Activated T-helper 2 cell treated with anti-CD3 and anti-CD28 coated beads, Interferon-gamma antibody, Interleukin-2, Interleukin-4, amounts not matched to agents 10 μg/mL and 5 μg/mL and 100 μg/mL, durations not matched to agents 14 hours and 24 hours and 36 hours (primary cell): ENCODE measurements around the gene SPRYD4. TPM values are rescaled to one million over a fixed set of nuclear protein-coding genes. Genes with fewer than 3 reads are reported as not detected.
A peak's percentile ranks its signal among the peaks of the same experiment; 100 is the strongest.
"Not testable (repeated sequence)": the region's sequence is repeated elsewhere in the genome, so short reads cannot be mapped to it uniquely, and the experiment has no call there.

Experiments used
- DNase-seq: peaks from one replicate; pipeline ENCODE4 v3.0.0; 2021; ENCODE audit warnings: low spot score
- H3K27ac Mint-ChIP-seq: one replicate; pipeline ENCODE4 v1.8.0; 2021; ENCODE audit warnings: mixed read lengths
- H3K27me3 Mint-ChIP-seq: one replicate; pipeline ENCODE4 v1.8.0; 2021; ENCODE audit warnings: low read depth, mixed read lengths
- H3K36me3 Mint-ChIP-seq: one replicate; pipeline ENCODE4 v1.8.0; 2021; ENCODE audit warnings: low read depth, mixed read lengths
- H3K4me1 Mint-ChIP-seq: one replicate; pipeline ENCODE4 v1.8.0; 2021; ENCODE audit warnings: low read depth, mixed read lengths
- H3K4me3 Mint-ChIP-seq: one replicate; pipeline ENCODE4 v1.8.0; 2021; ENCODE audit warnings: low read depth, mild to moderate bottlenecking, moderate library complexity, mixed read lengths
- H3K9me3 Mint-ChIP-seq: one replicate; pipeline ENCODE4 v1.8.0; 2021; ENCODE audit warnings: mixed read lengths
- intact Hi-C: fragments of 100-400 bp; cut with micrococcal nuclease; formaldehyde crosslinking; loops from one replicate; pipeline ENCODE4 v1.15.1; 2023
- total RNA-seq: library from RNA; stranded (reverse); gene quantifications from 2 replicates; pipeline ENCODE4 v1.2.3, GENCODE V29; 2022

SPRYD4 gene
- total RNA-seq, 1 donor from 2014 or later: 4.5 TPM

- peaks cover 12% of the 10 kb centered on the region for H3K27me3 Mint-ChIP-seq
- intact Hi-C loops, H3K4me1 Mint-ChIP-seq, H3K27ac Mint-ChIP-seq, H3K9me3 Mint-ChIP-seq, H3K36me3 Mint-ChIP-seq, DNase-seq, H3K4me3 Mint-ChIP-seq: not testable (repeated sequence)
Observed at GRCh38 chr12:56514014-56514318, 45.6 kb downstream of the SPRYD4 start.

DNA sequence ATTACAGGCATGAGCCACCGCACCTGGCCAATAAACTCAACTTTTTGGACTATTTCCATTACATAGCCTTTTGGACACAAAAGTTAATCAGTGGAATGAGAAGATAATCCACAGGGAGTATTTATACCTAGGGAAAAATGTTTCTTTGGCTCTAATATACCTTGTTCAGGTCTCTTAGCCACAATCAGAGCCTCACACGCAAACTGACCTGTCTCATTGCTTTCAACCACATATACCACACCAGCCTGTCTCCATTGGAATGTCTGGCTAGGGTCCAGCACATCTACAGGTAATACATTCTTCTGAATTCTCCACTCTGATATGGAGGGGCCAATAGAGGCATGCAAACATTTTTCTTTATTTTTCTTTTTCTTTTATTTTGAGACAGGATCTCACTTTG is 49.5 kb downstream of the SPRYD4 start:
- Mint-ChIP-seq H3K4me1 (peaks cover 29% of the 10 kb centered on the region), H3K9me3 (no peaks in the 10 kb centered on the region), H3K36me3 (no peaks in the 10 kb centered on the region), H3K27me3 (no peaks in the 10 kb centered on the region), H3K4me3 (no peak overlapping the region), H3K27ac (no peak overlapping the region)
- intact Hi-C loops: no loop called here
- no peak for DNase-seq

GRCh38 chr12:56518570-56518969 is 50.2 kb downstream of the SPRYD4 start:
- DNase-seq: no peak
- intact Hi-C loops: no loop called here
- H3K27ac Mint-ChIP-seq: no peak overlapping the region
- H3K27me3 Mint-ChIP-seq: no peaks in the 10 kb centered on the region
- H3K9me3 Mint-ChIP-seq: no peaks in the 10 kb centered on the region
- H3K36me3 Mint-ChIP-seq: no peaks in the 10 kb centered on the region
- no peak overlapping the region for H3K4me3 Mint-ChIP-seq
- peaks cover 32% of the 10 kb centered on the region for H3K4me1 Mint-ChIP-seq

DNA sequence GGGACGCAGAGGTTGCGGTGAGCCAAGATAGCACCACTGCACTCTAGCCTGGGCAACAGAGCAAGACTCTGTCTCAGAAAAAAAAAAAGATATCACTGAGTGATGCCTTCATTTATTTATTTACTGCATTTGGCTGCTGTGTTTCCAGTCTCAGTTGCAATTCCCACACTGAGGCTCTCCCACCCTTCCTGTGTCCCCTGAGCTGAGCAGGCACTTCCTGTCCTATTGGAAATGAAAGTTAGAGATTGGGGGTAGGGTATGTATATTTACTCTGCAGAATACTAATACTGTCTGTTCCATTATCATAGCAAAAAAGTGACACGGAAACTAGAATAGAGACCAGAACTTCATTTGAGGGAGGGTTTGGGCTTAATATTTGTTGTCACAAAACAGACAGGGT is 51.7 kb downstream of the SPRYD4 start:
- H3K27me3 Mint-ChIP-seq: no peaks in the 10 kb centered on the region
- DNase-seq: no peak
- H3K36me3 Mint-ChIP-seq: no peaks in the 10 kb centered on the region
- no peak overlapping the region for H3K27ac Mint-ChIP-seq
- intact Hi-C loops: loop anchor here (2.0 kb wide), 1 partner anchor 559 kb away; the partner anchor contains the start of gene NEMP1
- no peak overlapping the region for H3K4me3 Mint-ChIP-seq
- H3K9me3 Mint-ChIP-seq: no peaks in the 10 kb centered on the region
- H3K4me1 Mint-ChIP-seq: peaks cover 28% of the 10 kb centered on the region

GRCh38 chr12:56520506-56520905 is 52.1 kb downstream of the SPRYD4 start:
- no peaks in the 10 kb centered on the region for H3K9me3 Mint-ChIP-seq
- DNase-seq: no peak
- H3K4me3 Mint-ChIP-seq: peak overlapping the region; percentile 81
- peaks cover 28% of the 10 kb centered on the region for H3K4me1 Mint-ChIP-seq
- H3K27ac Mint-ChIP-seq: no peak overlapping the region
- intact Hi-C loops: loop anchor here (2.0 kb wide), 1 partner anchor 558 kb away; the partner anchor contains the start of gene NEMP1
- no peaks in the 10 kb centered on the region for H3K36me3 Mint-ChIP-seq
- no peaks in the 10 kb centered on the region for H3K27me3 Mint-ChIP-seq

DNA sequence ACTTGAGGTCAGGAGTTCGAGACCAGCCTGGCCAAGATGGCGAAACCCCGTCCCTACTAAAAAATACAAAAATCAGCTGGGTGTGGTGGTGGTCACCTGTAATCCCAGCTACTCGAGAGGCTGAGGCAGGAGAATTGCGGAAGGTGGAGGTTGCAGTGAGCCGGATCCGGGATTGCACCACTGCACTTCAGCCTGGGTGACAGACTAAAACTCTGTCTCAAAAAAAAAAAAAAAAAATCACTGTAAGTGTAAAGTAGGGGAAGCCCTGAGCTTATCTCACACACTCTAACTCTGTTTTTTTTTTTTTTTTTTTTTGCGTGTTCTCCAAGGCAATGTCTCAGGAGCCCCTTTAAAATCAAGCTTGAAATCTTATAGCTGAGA is 52.8 kb downstream of the SPRYD4 start:
- Mint-ChIP-seq H3K9me3 (no peaks in the 10 kb centered on the region), H3K4me3 (peak overlapping the region; percentile 81), H3K36me3 (no peaks in the 10 kb centered on the region), H3K4me1 (peaks cover 28% of the 10 kb centered on the region), H3K27ac (no peak overlapping the region), H3K27me3 (no peaks in the 10 kb centered on the region)
- intact Hi-C loops: loop anchor here (2.0 kb wide), 1 partner anchor 558 kb away; the partner anchor contains the start of gene NEMP1
- no peak for DNase-seq

DNA sequence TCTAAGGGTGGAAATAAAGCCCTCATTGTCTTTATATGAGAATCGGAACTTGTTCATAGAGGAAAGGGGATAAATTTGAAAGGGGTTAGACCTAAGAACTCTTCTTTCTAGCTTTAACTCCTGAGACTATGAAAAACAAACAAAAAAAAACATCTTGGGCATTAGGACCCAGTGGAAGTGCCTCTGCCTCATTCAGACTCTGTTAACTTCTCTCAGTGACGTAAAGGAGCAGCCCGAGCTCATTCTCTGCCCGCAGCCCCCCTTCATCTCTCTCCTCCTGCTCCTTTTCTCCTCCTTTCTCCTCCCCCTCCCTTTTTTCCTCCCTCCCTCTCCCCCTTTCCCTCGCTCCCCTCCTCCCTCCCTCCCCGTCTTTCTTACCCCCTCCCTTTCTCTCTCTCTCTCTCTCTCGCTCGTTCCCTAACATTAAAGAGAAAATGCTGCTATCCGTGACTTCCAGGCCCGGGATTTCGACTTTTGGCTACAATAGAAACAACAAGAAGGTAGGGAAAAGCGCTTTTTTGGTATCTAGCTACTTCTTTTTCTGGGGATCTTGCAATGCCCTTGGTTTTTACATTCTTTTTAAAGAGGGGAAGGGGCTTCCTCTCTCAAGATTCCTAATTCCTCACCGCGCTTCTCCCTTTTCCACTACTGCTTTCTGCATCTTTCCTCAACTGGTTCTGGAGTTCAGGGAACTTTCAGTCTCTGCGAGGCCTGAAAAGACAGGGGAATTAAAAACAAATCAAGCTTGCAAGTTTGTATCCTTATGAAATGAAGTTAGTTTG is 53.4 kb downstream of the SPRYD4 start, which contains the start of gene RBMS2:
Gene RBMS2 (plus strand): TSS at position 231 of the 782 bp plus-strand sequence. CDS start 204 bp downstream, at position 435.
- DNase-seq: peak; percentile 23
- intact Hi-C loops: loop anchor here (2.0 kb wide), 1 partner anchor 557 kb away; the partner anchor contains the start of gene NEMP1
- Mint-ChIP-seq H3K27ac (peak within 1 kb of the TSS; percentile 83), H3K4me1 (peaks cover 28% of the 10 kb centered on the region), H3K36me3 (no peaks in the 10 kb centered on the region), H3K4me3 (peak within 1 kb of the TSS; percentile 81), H3K27me3 (no peaks in the 10 kb centered on the region), H3K9me3 (no peaks in the 10 kb centered on the region)

- Mint-ChIP-seq H3K27me3 (no peaks in the 10 kb centered on the region), H3K27ac (peak overlapping the region; percentile 83), H3K4me1 (peaks cover 28% of the 10 kb centered on the region), H3K4me3 (peak overlapping the region; percentile 81), H3K9me3 (no peaks in the 10 kb centered on the region), H3K36me3 (no peaks in the 10 kb centered on the region)
- DNase-seq: no peak
- intact Hi-C loops: no loop called here
Observed at GRCh38 chr12:56522411-56523193, 54.2 kb downstream of the SPRYD4 start.

DNA sequence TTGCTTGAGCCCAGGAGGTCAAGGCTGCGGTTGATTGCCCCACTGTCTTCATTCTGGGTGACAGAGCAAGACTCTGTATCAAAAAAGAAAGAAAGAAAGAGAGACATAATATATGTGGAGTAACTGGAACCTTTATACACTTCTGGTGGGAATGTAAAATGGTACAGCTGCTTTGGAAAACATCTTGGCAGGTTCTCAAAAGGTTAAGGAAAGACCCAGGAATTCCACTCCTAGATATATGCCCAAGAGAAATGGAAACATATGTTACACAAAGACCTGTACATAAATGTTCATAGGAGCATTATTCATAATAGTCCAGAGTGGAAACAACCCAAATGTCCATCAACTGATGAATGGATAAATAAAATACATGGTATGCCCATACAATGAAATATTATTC is 60.5 kb downstream of the SPRYD4 start:
- Mint-ChIP-seq H3K27me3 (no peaks in the 10 kb centered on the region), H3K36me3 (no peaks in the 10 kb centered on the region), H3K27ac (no peak overlapping the region), H3K4me3 (no peak overlapping the region), H3K4me1 (no peaks in the 10 kb centered on the region), H3K9me3 (no peaks in the 10 kb centered on the region)
- intact Hi-C loops: no loop called here
- no peak for DNase-seq

Other genes starting within 250 kb of the SPRYD4 start
- 38.5 TPM in 2 replicates for gene RNF41, start 246.7 kb upstream of the SPRYD4 start, total RNA-seq
- gene NABP2, start 244.2 kb upstream of the SPRYD4 start, total RNA-seq: 77.3 and 86.8 TPM in 2 replicates
- gene SLC39A5, start 238.5 kb upstream of the SPRYD4 start, total RNA-seq: 0.39 and 1.4 TPM in 2 replicates
- 66.0 and 78.0 TPM in 2 replicates for gene ANKRD52, start 210.2 kb upstream of the SPRYD4 start, total RNA-seq
- gene COQ10A, start 201.6 kb upstream of the SPRYD4 start, total RNA-seq: 15.9 and 17.0 TPM in 2 replicates
- gene CS, start 168.2 kb upstream of the SPRYD4 start, total RNA-seq: 250 and 253 TPM in 2 replicates
- 160 and 165 TPM in 2 replicates for gene CNPY2, start 152.6 kb upstream of the SPRYD4 start, total RNA-seq
- gene PAN2, start 134.6 kb upstream of the SPRYD4 start, total RNA-seq: 28.7 and 28.9 TPM in 2 replicates
- gene IL23A, start 129.7 kb upstream of the SPRYD4 start, total RNA-seq: 30.4 and 31.0 TPM in 2 replicates
- 70.3 and 75.0 TPM in 2 replicates for gene STAT2, start 108.5 kb upstream of the SPRYD4 start, total RNA-seq
- not detected in 2 replicates for gene APOF, start 105.7 kb upstream of the SPRYD4 start, total RNA-seq
- 43.7 and 45.6 TPM in 2 replicates for gene TIMELESS, start 19.2 kb upstream of the SPRYD4 start, total RNA-seq
- not detected in 2 replicates for gene MIP, start 13.9 kb upstream of the SPRYD4 start, total RNA-seq
- 1.5 and 3.1 TPM in 2 replicates for gene GLS2, start 19.6 kb downstream of the SPRYD4 start, total RNA-seq
- 7.9 and 11.0 TPM in 2 replicates for gene RBMS2, start 53.2 kb downstream of the SPRYD4 start, total RNA-seq
- 124 and 131 TPM in 2 replicates for gene BAZ2A, start 161.7 kb downstream of the SPRYD4 start, total RNA-seq
- 729 and 735 TPM in 2 replicates for gene ATP5F1B, start 177.4 kb downstream of the SPRYD4 start, total RNA-seq
- gene PTGES3, start 219.7 kb downstream of the SPRYD4 start, total RNA-seq: 293 and 298 TPM in 2 replicates